NCI-H2107 treated with DMSO at 0.1 percent for 48 hours (cell line): Measurements from ENCODE around the gene ELFN2.

ENCODE experiments used
- DNase-seq: peaks from one replicate; lab custom pipeline; 2025; ENCODE audit not compliant: unreplicated experiment; lab: John Stamatoyannopoulos, UW

The ELFN2 gene

GRCh38 chr22:37318364-37319109 is 108.7 kb downstream of the ELFN2 start:
- no peak for DNase-seq
